ENCODE data around the gene SLC25A52.
"Not testable (repeated sequence)": the region's sequence is repeated elsewhere in the genome, so short reads cannot be mapped to it uniquely, and the experiment has no call there.

Gene SLC25A52, protein sequence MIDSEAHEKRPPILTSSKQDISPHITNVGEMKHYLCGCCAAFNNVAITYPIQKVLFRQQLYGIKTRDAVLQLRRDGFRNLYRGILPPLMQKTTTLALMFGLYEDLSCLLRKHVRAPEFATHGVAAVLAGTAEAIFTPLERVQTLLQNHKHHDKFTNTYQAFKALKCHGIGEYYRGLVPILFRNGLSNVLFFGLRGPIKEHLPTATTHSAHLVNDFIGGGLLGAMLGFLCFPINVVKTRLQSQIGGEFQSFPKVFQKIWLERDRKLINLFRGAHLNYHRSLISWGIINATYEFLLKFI

DNA sequence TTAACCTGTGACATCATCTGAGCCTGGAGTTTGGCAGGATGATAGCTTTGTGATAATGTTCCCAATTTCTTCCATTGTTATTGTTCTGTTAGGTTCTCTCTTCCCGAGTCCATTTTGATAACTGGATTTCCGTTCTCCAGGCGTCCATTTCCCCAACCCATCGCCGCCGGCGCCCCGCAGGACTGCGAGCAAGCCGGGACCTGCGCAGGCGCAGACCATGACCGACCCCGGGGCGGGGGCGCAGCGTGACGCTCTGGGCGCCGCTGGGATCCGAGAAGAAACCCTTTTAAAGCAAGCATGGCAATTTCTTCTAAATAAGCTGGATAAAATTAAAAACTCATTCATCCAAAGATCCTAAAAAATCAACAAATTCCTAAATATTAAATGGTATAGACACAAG, at the start of gene SLC25A52:
SLC25A52 (minus strand) TSS at position 186 of the 400 bp plus-strand sequence. CDS start 219 bp downstream, outside the sequence.
- no peak for DNase-seq (ENCODE audit: low spot score)

DNA sequence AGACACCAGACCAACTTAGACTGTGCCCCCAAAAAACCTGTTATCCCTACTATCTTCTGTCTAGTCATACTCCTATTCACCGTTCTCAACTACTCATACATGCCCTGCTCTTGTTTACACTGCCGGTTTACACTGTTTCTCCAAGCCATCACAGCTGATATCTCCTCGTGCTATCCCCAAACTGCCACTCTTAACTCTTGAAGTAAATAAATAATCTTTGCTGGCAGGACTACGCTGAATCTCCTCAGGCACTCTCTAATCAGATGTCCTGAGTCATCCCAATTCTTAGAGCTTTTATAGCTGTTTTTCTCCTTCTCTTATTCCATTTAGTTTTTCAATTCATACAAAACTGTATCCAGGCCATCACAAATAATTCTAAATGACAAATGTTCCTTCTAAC, 48.4 kb upstream of the SLC25A52 start:
- not testable (repeated sequence) for DNase-seq (ENCODE audit: low spot score)

DNA sequence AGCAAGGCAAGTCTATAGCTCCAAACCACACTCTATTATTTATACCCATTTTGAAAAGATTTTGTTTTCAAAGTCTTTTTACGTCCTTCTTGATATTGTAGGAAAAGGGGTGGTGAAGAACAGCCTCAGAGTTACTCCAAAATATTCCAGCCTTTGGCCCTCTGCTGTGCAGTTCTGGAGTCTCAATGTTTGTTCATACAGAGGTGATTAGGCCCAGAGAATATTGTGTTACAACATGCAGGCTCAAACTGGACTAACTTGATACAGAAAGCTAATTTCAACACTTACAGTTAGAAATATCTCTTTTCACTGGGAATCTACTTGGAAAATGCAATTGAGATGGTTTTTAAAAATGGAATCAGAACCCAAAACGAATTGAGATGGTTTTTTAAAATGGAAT, 40.4 kb upstream of the SLC25A52 start:
- no peak for DNase-seq (ENCODE audit: low spot score)

DNA sequence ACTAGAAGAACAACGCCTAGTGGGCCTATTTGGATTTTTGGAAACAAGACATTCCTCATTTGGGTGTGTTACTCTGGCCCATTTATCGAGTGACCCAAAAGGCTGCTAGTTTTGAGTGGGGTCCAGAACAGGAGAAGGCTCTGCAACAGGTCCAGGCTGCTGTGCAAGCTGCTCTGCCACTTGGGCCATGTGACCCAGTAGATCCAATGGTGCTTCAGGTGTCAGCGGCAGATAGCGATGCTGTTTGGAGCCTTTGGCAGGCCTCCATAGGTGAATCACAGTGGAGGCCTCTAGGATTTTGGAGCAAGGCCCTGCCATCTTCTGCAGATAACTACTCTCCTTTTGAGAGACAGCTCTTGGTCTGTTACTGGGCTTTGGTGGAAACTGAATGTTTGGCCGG, 38.6 kb upstream of the SLC25A52 start:
- not testable (repeated sequence) for DNase-seq (ENCODE audit: low spot score)

DNA sequence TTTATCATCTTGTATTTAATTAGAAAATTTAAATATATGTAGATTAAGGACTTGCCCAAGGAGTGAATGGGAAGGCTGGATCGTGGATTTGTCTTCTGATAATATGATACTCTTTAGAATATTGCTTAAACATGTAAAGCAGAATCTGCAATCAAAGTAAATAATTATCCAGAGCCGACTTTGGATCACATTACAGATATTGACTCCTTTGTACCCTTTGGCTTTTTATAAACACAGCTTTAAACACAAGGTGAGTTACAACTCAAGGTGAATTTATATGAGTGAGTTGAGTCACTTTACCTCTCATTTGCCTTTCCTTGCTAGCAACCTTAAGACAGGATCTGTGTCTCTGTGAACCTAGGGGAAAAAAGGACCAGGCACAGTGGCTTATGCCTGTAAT, 37.7 kb upstream of the SLC25A52 start:
- no peak for DNase-seq (ENCODE audit: low spot score)

DNA sequence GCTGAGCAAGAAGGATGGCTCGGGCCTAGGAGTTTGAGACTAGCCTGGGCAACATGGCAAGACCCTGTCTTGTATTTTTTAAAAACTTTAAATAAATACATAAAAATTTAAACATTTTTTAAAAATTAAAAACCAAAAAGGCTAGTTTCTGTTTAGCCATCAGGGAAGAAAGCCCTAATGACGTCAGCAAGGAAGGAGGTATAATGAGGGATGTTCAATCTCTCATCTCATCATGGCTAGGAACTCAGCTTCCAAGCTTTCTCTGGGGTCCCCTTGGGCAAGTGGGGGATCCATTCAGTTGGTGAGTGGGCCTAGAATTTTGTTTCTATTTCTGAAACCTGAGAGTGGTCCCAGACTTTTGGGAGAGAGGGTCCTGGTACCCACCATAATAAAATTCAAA, 35.1 kb upstream of the SLC25A52 start:
- no peak for DNase-seq (ENCODE audit: low spot score)

DNA sequence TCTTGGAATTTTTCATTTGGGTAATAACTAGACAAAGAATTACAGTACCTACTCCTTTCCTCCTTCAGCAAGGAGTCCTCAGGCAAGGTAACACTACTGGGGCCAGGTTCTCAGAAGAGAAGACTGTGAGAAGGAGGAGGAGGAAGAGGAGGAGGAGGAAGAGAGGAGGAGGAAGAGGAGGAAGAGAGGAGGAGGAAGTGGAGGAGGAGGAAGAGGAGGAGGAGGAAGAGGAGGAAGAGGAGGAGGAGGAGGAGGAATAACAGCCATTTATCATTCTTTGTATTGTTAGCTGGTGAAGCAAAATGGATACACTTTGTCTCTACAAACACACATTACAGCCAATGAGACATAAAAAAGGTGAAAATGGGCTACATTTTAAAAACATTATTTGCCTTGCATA, 32.9 kb upstream of the SLC25A52 start:
- no peak for DNase-seq (ENCODE audit: low spot score)

DNA sequence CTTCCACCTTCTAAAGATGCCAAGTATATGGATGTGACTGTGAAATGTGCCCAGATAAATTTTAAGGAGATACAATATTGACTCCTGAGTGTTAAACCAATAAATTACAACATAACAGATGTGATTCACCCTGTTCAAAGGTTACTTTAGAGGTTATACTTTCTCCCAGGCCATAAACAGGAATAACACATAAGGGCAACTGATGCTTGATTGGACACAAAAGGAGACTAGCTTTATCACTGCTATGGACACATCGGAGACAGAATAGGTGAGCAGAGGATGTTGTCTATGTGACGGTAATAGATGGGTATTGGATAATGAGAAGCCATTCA, 31.9 kb upstream of the SLC25A52 start:
- no peak for DNase-seq (ENCODE audit: low spot score)

DNA sequence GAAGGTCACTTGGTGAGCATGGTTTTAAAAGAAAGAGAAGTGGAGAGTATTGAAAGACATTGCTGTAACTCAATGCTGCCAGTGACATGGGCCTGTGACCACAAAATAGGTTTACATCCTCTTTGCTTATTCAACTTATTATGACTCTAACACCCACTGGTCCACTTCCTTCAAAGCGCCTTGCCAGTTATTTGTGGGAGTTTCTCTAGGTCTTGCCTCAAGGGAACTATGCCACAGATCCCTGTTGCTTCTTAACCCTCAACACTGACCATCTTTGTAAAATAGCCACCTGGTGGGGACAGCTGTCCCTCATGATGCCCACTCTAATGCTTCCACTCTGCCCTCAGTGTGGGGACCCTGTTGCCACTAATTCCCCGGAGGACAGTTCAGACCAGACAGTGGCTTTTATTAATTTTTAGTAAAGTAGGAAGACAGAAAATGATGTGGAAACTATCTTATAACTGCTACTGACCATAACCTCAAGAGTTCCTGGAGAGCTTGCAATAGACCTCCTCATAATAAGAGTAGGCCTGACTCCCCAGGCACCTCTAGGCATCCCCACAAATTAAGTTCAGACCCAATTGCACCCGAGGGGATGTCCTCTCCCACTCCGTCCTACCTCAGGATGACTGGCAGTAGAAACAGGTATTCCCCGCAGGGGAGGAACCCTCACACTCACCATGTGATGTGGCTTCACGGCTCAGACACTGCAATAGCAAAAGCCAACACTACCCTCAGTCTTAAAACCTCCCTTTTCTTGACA, 31.3 kb upstream of the SLC25A52 start:
- DNase-seq (ENCODE audit: low spot score) = no peak

DNA sequence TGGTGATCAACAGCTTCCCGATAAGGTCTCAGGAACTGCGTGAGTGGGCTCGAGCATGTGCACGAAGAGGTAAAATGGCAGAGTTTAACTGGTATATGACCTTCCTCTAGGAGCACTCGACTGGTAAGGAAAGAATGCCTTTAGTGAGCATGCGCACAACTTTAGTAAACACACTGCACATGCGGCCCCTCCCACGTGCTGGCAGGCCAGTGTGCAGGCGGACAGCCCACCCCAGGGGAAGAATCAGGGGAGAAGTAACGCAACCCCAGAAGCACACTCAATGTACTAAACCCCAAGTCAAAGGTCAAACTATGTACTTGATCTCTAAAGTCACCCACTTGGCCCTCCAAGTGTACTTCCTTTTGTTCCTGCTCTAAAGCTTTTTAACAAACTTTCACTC, 28.7 kb upstream of the SLC25A52 start:
- DNase-seq (ENCODE audit: low spot score) = no peak

DNA sequence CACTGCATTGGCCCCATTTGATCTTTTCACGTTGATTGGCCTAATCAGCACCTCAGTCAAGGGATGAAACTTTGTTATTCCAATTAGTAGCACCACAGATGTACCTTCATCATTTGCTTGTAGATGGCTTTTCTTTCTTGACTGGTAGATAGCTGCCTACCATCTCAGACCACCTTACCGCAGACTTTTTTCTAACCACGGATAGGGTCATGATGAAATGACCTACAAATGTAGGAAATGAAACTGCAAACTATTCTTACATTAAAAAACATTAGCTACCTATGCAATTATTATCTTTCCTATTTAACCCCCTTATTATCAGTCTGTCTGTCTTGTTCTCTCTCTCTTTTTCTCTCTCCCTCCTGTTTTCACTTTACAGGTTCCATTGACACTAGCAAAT, 22.4 kb upstream of the SLC25A52 start:
- no peak for DNase-seq (ENCODE audit: low spot score)

DNA sequence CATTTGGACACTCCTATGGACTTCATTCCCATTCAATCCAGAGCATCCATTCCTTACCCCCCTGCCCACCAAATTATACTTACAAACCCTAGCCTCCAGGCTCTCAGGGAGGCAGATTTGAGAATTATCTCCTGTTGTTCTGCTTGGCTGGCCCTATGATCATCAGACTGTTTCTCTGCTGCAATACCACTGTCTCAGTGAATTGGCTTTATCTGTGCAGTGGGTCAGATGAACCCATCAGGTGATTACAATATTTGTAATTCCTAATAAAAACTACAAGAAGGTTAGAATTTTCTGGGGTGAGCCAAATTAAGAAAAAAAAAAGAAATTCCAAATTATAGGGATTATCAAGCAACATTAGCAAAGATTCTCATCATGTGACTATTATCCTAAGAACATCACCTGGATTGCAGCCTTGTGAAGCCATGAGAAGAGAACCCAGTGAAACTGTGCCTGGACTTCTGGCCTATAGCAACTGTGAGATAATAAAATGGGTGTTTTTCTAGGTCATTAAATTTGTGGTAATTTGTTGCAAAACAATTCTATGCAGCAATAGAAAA, 17.8 kb upstream of the SLC25A52 start:
- no peak for DNase-seq (ENCODE audit: low spot score)

DNA sequence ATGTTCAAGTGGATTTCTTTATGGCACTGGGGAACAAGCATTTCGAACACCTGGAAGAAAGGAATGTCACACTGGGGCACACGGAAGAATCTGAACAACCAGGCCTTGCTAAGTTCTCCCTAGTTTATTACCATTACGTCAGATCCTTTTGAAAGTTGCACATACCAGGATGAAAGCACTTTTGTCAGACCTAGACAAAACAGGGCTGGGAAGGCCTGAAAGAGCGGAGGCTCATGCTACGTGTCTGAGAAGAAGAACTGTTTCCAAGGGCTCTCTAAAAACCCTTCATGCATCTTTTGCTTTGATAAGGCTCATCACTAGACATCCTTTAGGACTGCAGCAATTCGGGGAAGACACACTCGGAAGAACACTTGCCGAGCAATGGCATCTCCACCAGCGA, 15.4 kb upstream of the SLC25A52 start:
- no peak for DNase-seq (ENCODE audit: low spot score)

DNA sequence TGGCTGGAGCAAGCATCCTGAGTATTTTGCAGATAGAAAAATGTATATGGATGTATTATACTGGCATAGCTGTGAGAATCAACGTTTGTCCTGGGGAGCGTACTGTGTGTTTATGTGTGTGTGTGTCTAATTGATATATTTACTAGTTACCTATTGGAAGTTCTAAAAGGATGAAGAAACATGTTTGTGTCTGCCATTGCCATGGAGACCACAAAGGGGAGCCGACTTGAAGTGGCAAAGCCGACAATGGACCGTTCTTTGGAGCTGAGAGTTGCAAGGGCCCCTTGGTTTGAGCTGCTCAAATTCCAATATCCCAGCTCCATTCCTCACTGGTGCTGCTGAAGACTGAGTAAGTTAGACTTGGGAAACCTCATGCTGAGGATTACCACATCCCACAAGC, 14.3 kb upstream of the SLC25A52 start:
- DNase-seq (ENCODE audit: low spot score) = no peak

DNA sequence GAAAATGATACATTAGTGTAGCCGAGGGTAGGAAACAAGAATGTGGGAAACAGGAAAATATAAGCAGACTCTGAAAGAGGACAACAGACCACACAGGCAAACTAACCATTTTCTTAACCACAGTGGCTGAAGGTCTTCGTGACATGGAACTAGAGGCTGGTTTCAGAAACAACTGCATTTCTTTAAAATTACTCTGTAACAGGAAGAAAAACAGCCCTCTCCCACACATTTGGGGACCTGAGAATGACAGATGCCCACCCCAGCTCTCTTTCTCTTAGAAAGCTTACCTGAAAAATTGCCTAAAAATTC, 13.8 kb upstream of the SLC25A52 start:
- no peak for DNase-seq (ENCODE audit: low spot score)

DNA sequence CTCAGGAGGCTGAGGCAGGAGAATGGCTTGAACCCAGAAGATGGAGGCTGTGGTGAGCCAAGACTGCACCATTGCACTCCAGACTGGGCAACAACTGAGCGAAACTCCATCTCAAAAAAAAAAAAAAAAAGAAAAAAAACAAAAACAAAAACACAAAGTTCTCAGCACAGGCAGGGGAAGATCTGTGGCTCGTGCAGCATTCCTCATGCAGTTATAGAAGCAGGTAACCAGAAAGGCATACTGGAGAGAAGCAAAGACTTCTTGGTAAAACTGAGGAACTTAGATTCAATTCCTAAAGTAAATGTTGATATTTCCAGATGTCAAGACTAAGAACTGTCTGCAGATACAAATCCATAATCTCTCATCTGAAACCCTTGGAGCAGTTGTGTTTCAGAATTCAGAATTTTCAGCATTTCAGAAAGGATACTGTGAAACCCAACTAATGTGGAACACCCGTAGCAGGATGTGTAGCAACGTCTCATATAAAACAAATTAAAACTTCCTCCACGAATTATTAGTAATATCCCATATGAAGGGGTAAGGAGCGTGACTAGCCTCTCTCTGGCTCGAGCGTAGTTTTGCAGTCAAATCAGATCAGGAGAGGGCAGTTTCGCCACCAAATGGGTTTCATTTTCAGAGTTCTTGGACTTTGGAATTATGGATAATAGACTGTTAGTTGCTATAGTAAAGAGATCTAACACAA, 13.2 kb upstream of the SLC25A52 start:
- no peak for DNase-seq (ENCODE audit: low spot score)

DNA sequence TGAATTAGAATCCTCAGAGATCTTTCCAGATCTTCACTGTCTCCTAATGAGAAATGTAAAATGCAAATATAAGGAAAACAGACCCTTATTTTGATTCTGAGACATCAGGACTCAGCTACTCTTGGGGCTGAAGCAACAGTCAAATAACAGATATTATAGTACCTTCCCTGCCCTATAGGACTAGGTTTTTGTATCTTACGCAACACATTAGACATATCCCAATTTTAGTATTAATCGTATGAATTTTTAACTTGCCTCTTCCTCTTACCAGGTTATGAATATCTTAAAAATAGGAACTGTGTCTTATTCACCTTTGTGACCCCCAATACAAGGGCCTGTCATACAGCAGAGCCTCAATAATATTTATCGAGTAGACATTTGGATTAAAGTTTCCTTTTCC, 12.0 kb upstream of the SLC25A52 start:
- DNase-seq (ENCODE audit: low spot score) = no peak

DNA sequence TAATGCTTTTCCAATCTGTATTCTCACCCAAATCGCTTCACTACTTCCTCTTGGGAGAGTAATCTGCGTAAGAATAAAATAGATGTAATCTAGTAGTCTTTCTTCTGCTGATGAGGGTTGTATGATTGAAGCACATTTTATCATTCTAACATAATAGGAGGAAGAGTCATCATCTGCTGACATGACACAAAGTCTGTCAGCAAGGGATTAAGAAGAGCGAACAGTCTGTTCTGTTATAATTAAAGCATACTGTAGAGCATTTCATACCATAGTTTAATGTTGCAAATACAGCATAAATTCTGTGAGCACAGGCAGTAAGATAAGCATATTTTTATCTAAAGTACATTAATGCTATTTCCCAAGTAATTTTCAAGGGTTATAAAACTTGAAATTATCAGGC, 10.4 kb downstream of the SLC25A52 start:
- no peak for DNase-seq (ENCODE audit: low spot score)

DNA sequence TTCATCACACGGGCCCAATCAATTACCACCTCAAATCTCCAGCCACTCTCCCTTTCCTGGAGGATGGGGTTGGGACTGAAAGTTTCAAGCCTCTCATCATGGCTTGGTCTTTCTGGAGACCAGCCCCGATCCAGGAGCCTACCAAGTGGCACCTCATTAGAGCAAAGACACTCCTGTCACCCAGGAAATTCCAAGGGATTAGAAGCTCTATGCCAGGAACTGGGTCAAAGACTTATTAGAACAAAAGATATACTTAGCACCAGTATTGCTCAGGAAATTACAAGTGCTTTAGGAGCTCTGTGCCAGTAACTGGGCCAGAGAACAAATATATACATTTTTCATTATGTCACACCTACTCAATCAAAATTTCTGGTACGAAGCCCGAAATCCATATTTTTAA, 14.3 kb downstream of the SLC25A52 start:
- DNase-seq (ENCODE audit: low spot score) = no peak

DNA sequence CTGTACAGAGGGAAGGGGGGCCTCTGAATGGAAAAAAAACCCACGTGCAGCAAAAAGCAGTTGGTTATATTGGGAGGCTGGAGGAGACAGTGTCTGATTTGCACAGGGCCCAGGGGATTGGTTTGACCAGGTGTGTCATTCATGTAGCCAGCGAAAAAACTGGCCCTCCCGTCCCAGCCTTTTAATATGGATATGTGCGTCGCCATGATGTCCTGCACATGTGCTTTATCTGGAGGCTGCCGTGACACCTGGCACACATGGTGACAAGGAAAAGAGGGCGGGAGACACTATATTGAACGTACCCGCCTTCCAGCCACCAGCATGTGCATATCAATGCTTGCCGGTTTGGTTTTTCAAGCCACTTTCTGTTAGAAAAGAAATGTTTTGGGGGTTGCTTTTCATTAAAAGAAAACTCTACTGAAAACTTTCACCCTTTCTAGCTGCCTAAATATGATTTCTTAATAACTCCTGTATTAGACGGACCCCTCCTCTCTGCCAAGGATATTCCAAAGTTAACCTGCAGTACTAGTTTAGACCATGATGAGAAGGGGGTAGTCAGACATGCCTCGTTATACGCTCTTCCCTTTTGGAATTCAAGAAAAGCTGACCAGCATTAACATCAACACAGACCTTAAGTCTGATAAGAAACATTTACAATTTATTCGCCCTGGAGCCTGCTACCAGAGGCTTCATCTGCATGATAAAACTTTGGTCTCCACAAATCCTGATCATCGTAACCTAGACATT, 16.2 kb downstream of the SLC25A52 start:
- DNase-seq (ENCODE audit: low spot score) = no peak

DNA sequence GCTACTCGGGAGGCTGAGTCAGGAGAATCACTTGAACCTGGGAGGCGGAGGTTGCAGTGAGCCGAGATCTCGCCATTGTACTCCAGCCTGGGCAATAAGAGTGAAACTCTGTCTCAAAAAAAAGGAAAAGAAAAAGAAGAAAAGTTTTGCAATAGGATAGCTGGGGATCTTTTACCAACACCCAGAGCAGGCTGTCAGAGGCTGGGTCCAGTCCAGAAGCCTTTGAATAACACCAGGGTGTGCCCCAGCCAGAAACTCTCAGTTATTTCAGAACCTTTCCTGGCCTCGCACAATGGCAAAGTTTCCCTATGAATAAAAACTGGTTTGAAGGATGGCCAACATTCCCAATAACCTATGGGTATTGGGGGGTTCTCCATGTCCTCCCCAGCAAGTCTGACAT, 17.1 kb downstream of the SLC25A52 start:
- DNase-seq (ENCODE audit: low spot score) = not testable (repeated sequence)

DNA sequence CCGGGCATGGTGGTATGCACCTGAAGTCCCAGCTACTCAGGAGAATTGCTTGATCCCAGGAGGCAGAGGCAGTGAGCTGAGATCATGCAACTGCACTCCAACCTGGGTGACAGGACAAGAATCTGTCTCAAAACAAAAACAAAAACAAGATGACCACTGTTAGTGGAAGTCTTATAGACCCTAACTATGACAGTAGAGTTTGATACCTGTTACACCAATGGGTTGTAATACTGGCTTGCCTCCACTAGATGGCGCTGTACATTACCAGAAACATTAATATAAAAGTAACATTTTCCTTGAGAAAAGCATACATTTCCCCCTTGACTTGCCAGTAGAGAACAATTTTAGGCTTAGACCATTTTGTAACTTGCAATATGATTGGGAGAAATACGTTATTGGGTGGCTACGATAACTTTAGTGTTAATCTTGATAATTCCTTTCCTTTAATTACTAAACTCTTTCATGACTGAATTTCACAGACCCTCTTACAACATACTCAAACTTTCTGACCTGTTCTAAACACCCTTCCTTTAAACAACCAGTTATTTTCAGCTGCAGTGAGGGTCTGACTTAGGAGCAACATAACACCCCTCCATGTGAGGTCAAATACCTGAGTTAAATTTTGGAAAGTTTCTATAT, 19.5 kb downstream of the SLC25A52 start:
- DNase-seq (ENCODE audit: low spot score) = peak; percentile 58

All from activated CD4-positive, alpha-beta T cell treated with anti-CD3 and anti-CD28 coated beads, Interleukin-2, Interleukin-4, amounts not matched to agents 100 ng/mL and 50 ng/mL, durations not matched to agents 16 hours and 8 hours (primary cell).